Body of pancreas (tissue), 4 donors: ENCODE data around the gene KLLN.

Experiments used
- POLR2A ChIP-seq, 3 donors: fragments of 450-650 bp; IDR thresholded peaks; one replicate each; pipeline ENCODE4 v1.6.1; 2016; ENCODE audit warnings: antibody characterized with exemption in 3 of 3, mild to moderate bottlenecking in 2 of 3
- TF ChIP-seq, protein P1 (sequence below), 7 experiments: fragments of 450-650 bp in 4 of 7; fragments of 200-600 bp in 3 of 7; sonication (generic) in 3 of 7; IDR thresholded peaks; one replicate each; pipeline ENCODE4 v1.5.1; 2016 to 2019; ENCODE audit warnings: antibody characterized with exemption in 7 of 7

DNA sequence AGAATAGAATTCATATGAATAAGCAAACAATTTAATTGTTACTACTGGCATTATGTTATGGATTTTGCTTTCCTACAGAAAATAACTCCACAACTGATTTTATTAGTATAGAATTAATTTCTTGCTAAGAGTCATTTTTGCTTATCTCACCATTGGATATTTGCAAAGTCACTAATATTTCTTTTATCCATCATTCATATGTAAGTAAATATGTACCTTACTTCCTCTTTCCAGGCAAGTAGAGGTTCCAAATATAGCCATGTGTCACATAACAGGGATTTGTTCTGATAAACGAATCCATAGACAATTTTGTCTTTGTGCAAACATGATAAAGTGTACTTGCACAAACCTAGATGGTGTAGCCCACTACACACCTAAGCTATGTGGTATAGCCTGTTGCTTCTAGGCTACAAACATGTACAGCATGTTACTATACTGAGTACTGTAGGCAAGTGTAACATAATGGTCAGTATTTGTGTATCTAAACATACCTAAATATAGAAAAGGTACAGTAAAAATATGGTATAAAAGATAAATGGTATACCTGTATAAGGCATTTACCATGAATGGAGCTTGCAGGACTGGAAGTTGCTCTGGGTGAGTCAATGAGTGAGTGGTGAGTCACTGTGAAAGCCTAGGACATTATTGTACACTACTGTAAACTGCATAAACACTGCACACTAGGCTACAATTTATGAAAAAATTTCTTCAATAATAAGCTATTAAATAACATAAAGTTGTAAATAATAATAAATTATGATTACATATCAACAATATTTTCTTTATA, 18.3 kb downstream of the KLLN start:
- TF ChIP-seq, protein P1, sequence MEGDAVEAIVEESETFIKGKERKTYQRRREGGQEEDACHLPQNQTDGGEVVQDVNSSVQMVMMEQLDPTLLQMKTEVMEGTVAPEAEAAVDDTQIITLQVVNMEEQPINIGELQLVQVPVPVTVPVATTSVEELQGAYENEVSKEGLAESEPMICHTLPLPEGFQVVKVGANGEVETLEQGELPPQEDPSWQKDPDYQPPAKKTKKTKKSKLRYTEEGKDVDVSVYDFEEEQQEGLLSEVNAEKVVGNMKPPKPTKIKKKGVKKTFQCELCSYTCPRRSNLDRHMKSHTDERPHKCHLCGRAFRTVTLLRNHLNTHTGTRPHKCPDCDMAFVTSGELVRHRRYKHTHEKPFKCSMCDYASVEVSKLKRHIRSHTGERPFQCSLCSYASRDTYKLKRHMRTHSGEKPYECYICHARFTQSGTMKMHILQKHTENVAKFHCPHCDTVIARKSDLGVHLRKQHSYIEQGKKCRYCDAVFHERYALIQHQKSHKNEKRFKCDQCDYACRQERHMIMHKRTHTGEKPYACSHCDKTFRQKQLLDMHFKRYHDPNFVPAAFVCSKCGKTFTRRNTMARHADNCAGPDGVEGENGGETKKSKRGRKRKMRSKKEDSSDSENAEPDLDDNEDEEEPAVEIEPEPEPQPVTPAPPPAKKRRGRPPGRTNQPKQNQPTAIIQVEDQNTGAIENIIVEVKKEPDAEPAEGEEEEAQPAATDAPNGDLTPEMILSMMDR (IDR thresholded peaks at IDR 0.05) = no peak
- no peak for TF ChIP-seq POLR2A (IDR thresholded peaks at IDR 0.05)
